Measurements from ENCODE around the gene PANK2. TPM values are rescaled to one million over a fixed set of nuclear protein-coding genes. Genes with fewer than 3 reads are reported as not detected.

The PANK2 gene
- total RNA-seq, 1 donor from 2014 or later = 41.9 TPM

- DNase-seq (ENCODE audit: extremely low spot score, unreplicated experiment) = no peak
- Mint-ChIP-seq H3K9me3 (ENCODE audit: unreplicated experiment) (no peaks in the 10 kb centered on the region), H3K4me3 (ENCODE audit: unreplicated experiment) (no peak overlapping the region), H3K27ac (ENCODE audit: unreplicated experiment) (no peak overlapping the region), H3K36me3 (ENCODE audit: unreplicated experiment) (peaks cover 42% of the 10 kb centered on the region), H3K4me1 (ENCODE audit: unreplicated experiment) (no peaks in the 10 kb centered on the region), H3K27me3 (ENCODE audit: unreplicated experiment) (no peaks in the 10 kb centered on the region)
- no peak for TF ChIP-seq CTCF (IDR thresholded peaks at IDR 0.05)
Measured at GRCh38 chr20:3865152-3865886, 23.9 kb upstream of the PANK2 start.

GRCh38 chr20:3865887-3866407, 23.2 kb upstream of the PANK2 start:
- Mint-ChIP-seq H3K27ac (ENCODE audit: unreplicated experiment) (no peak overlapping the region), H3K4me1 (ENCODE audit: unreplicated experiment) (peaks cover under 1% of the 10 kb centered on the region), H3K36me3 (ENCODE audit: unreplicated experiment) (peaks cover 45% of the 10 kb centered on the region), H3K27me3 (ENCODE audit: unreplicated experiment) (no peaks in the 10 kb centered on the region), H3K9me3 (ENCODE audit: unreplicated experiment) (no peaks in the 10 kb centered on the region), H3K4me3 (ENCODE audit: unreplicated experiment) (no peak overlapping the region)
- DNase-seq (ENCODE audit: extremely low spot score, unreplicated experiment) = no peak
- no peak for TF ChIP-seq CTCF (IDR thresholded peaks at IDR 0.05)

- peaks cover 6% of the 10 kb centered on the region for H3K4me1 Mint-ChIP-seq (ENCODE audit: unreplicated experiment)
- TF ChIP-seq CTCF (IDR thresholded peaks at IDR 0.05) = no peak
- H3K9me3 Mint-ChIP-seq (ENCODE audit: unreplicated experiment) = no peaks in the 10 kb centered on the region
- H3K4me3 Mint-ChIP-seq (ENCODE audit: unreplicated experiment) = no peak overlapping the region
- DNase-seq (ENCODE audit: extremely low spot score, unreplicated experiment) = no peak
- H3K27ac Mint-ChIP-seq (ENCODE audit: unreplicated experiment) = no peak overlapping the region
- no peaks in the 10 kb centered on the region for H3K27me3 Mint-ChIP-seq (ENCODE audit: unreplicated experiment)
- H3K36me3 Mint-ChIP-seq (ENCODE audit: unreplicated experiment) = peaks cover 40% of the 10 kb centered on the region
Measured at GRCh38 chr20:3866464-3866863, 22.7 kb upstream of the PANK2 start.

- no peaks in the 10 kb centered on the region for H3K9me3 Mint-ChIP-seq (ENCODE audit: unreplicated experiment)
Measured at GRCh38 chr20:3867802-3868201, 21.4 kb upstream of the PANK2 start.

More at GRCh38 chr20:3867802-3868201, 21.4 kb upstream of the PANK2 start:
- peak overlapping the region; percentile 59 for H3K27ac Mint-ChIP-seq (ENCODE audit: unreplicated experiment)
- no peak for DNase-seq (ENCODE audit: extremely low spot score, unreplicated experiment)
- peaks cover 8% of the 10 kb centered on the region for H3K4me1 Mint-ChIP-seq (ENCODE audit: unreplicated experiment)
- no peak overlapping the region for H3K4me3 Mint-ChIP-seq (ENCODE audit: unreplicated experiment)
- H3K27me3 Mint-ChIP-seq (ENCODE audit: unreplicated experiment) = no peaks in the 10 kb centered on the region
- H3K36me3 Mint-ChIP-seq (ENCODE audit: unreplicated experiment) = peaks cover 35% of the 10 kb centered on the region
- TF ChIP-seq CTCF (IDR thresholded peaks at IDR 0.05) = no peak
